NCI-H82 (cell line): ENCODE data around the gene CNPY1.
"Not testable (repeated sequence)": the region's sequence is repeated elsewhere in the genome, so short reads cannot be mapped to it uniquely, and the experiment has no call there.

Experiments used
- DNase-seq: peaks from one replicate; lab custom pipeline; 2025; lab: John Stamatoyannopoulos, UW

The CNPY1 gene

GRCh38 chr7:155578016-155578415, 31.7 kb upstream of the CNPY1 start:
- no peak for DNase-seq

GRCh38 chr7:155577509-155577905, 31.1 kb upstream of the CNPY1 start:
- DNase-seq, result no peak

GRCh38 chr7:155576900-155577508, 30.6 kb upstream of the CNPY1 start:
- no peak for DNase-seq

GRCh38 chr7:155576416-155576815, 30.1 kb upstream of the CNPY1 start:
- DNase-seq, result no peak

GRCh38 chr7:155574556-155575290, 28.4 kb upstream of the CNPY1 start:
- DNase-seq, result no peak

GRCh38 chr7:155571581-155572345, 25.4 kb upstream of the CNPY1 start:
- DNase-seq, result no peak

- DNase-seq, result no peak
Measured at GRCh38 chr7:155570991-155571390, 24.6 kb upstream of the CNPY1 start.

GRCh38 chr7:155570171-155570958, 24.0 kb upstream of the CNPY1 start:
- DNase-seq, result no peak

- no peak for DNase-seq
Measured at GRCh38 chr7:155569681-155570080, 23.3 kb upstream of the CNPY1 start.

GRCh38 chr7:155568842-155569494, 22.6 kb upstream of the CNPY1 start:
- no peak for DNase-seq

- no peak for DNase-seq
Measured at GRCh38 chr7:155568333-155568660, 21.9 kb upstream of the CNPY1 start.

- DNase-seq, result no peak
Measured at GRCh38 chr7:155567646-155568332, 21.4 kb upstream of the CNPY1 start.

- DNase-seq, result no peak
Measured at GRCh38 chr7:155566011-155566836, 19.9 kb upstream of the CNPY1 start.

- DNase-seq, result no peak
Measured at GRCh38 chr7:155565596-155565995, 19.2 kb upstream of the CNPY1 start.

GRCh38 chr7:155562976-155563375, 16.6 kb upstream of the CNPY1 start:
- DNase-seq, result not testable (repeated sequence)

GRCh38 chr7:155562106-155562505, 15.7 kb upstream of the CNPY1 start:
- no peak for DNase-seq

- DNase-seq, result no peak
Measured at GRCh38 chr7:155560982-155561686, 14.8 kb upstream of the CNPY1 start.

- DNase-seq, result no peak
Measured at GRCh38 chr7:155560196-155560885, 14.0 kb upstream of the CNPY1 start.

- DNase-seq, result no peak
Measured at GRCh38 chr7:155559519-155560108, 13.3 kb upstream of the CNPY1 start.
